Spleen (tissue), 7 donors: ENCODE measurements around the gene SLC17A5.
A peak's percentile ranks its signal among the peaks of the same experiment; 100 is the strongest.

Experiments used
- POLR2A ChIP-seq, 3 donors: fragments of 450-650 bp; IDR thresholded peaks; one replicate each; pipeline ENCODE4 v1.5.1; 2017; ENCODE audit warnings: antibody characterized with exemption in 3 of 3, mild to moderate bottlenecking in 1 of 3
- POLR2AphosphoS5 ChIP-seq, 3 donors: sonication (generic); formaldehyde crosslinking; IDR thresholded peaks; one replicate each; pipeline ENCODE4 v1.5.1; 2017; ENCODE audit warnings: antibody characterized with exemption in 3 of 3
- TF ChIP-seq, protein P1 (sequence below), 11 experiments: fragments of 200-600 bp in 7 of 11; fragments of 450-650 bp in 4 of 11; sonication (generic) in 4 of 11; IDR thresholded peaks in 8 of 11; conservative IDR thresholded peaks in 3 of 11; 1 replicate in 7 of 11; 2 replicates in 4 of 11; pipeline versions ENCODE4 v1.4.0 to v1.8.0; 2016 to 2021; ENCODE audit warnings: antibody characterized with exemption in 11 of 11, inconsistent platforms in 4 of 11, mild to moderate bottlenecking in 1 of 11
- donor health status: DM: no; HTN: no; CAD: no; lungs with moderate emphysema.
- donor health status: DM: no; HTN: no; CAD: no.
- donor health status: DM: no; HTN: no; CAD: no.

DNA sequence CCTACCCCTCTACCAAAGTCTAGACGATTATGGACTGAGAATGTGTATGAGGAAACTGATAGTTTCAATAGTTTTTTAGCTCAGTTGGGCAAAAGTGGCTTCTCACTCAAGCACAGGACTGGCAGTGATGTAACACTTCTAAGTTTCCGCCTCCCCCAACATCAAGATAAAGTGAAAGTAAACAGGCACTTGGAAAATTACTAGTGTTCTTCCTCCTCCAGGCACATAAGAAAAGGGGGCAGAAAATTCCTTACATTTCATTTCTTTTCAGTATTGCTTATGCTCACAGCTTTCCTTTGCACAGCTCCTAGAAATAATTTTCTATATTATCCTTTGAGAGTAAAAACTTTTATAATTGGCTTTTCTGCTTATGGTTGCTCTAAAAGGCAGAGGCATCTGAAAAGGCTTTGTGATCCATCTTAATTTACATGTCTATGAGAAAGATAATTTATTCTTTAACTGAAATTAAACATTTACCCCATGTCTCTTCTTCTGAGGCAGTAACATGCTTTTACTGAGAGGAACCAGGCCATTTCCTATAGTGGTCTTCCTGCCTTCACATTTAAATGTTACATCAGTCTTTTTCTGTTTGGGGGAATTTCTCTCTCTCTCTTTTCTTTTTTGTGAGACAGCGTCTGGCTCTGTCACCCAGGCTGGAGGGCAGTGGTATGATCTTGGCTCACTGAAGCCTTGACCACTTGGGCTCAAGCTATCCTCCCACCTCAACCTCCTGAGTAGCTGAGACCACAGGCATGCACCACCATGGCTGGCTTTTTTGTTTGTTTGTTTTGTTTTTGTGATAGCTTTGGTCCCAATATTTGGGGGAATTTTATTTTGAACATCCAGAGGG lies 68.0 kb downstream of the SLC17A5 start:
- TF ChIP-seq POLR2A (IDR thresholded peaks at IDR 0.05) (no peak), POLR2AphosphoS5 (IDR thresholded peaks at IDR 0.05) (peak in 2 of 3 donors; percentile 40 to 72)
- TF ChIP-seq, protein P1, sequence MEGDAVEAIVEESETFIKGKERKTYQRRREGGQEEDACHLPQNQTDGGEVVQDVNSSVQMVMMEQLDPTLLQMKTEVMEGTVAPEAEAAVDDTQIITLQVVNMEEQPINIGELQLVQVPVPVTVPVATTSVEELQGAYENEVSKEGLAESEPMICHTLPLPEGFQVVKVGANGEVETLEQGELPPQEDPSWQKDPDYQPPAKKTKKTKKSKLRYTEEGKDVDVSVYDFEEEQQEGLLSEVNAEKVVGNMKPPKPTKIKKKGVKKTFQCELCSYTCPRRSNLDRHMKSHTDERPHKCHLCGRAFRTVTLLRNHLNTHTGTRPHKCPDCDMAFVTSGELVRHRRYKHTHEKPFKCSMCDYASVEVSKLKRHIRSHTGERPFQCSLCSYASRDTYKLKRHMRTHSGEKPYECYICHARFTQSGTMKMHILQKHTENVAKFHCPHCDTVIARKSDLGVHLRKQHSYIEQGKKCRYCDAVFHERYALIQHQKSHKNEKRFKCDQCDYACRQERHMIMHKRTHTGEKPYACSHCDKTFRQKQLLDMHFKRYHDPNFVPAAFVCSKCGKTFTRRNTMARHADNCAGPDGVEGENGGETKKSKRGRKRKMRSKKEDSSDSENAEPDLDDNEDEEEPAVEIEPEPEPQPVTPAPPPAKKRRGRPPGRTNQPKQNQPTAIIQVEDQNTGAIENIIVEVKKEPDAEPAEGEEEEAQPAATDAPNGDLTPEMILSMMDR (IDR thresholded peaks at IDR 0.05 in 8 of 11, conservative IDR thresholded peaks at IDR 0.05 in 3 of 11), result no peak
